Right atrium auricular region (tissue), 2 donors: ENCODE results near the gene FLT4. TPM values are rescaled to one million over a fixed set of nuclear protein-coding genes. Genes with fewer than 3 reads are reported as not detected.

Experiments used
- DNase-seq: peaks from one replicate; pipeline ENCODE4 v3.0.0-alpha.2; 2019; ENCODE audit warnings: low spot score
- H3K27ac ChIP-seq, 2 donors: fragments of 200-600 bp; sonication (generic); 1 replicate in 1 of 2; 2 replicates in 1 of 2; pipeline ENCODE4 v1.5.1; 2016 to 2019
- H3K27me3 ChIP-seq, 2 donors: fragments of 200-600 bp; sonication (generic); one replicate each; pipeline versions ENCODE4 v1.5.1 to v1.6.0; 2017 to 2019
- H3K36me3 ChIP-seq: fragments of 200-600 bp; sonication (generic); one replicate; pipeline ENCODE4 v1.5.1; 2016
- H3K4me1 ChIP-seq, 2 donors: fragments of 200-600 bp; sonication (generic); one replicate each; pipeline versions ENCODE4 v1.5.1 to v1.6.0; 2017 to 2019
- H3K4me3 ChIP-seq, 2 donors: fragments of 200-600 bp; sonication (generic); 1 replicate in 1 of 2; 2 replicates in 1 of 2; pipeline ENCODE4 v1.5.1; 2017 to 2019; ENCODE audit warnings: mild to moderate bottlenecking in 1 of 2, moderate library complexity in 1 of 2
- H3K9me3 ChIP-seq, 2 donors: fragments of 200-600 bp; sonication (generic); one replicate each; pipeline ENCODE4 v1.5.1; 2019
- CTCF ChIP-seq, 2 donors: fragments of 200-600 bp; sonication (generic); IDR thresholded peaks; one replicate each; pipeline ENCODE4 v1.5.1; 2019; ENCODE audit warnings: antibody characterized with exemption in 2 of 2
- total RNA-seq, 2 donors: library from RNA; depleted of rRNA; stranded (reverse); fragments of >200 nt; gene quantifications; one replicate each; pipeline ENCODE4 v1.1.0, GENCODE V29; 2016

Gene FLT4
- total RNA-seq, 2 donors from 2014 or later: 2.0 to 4.2 TPM

GRCh38 chr5:180619563-180619915 lies 29.9 kb downstream of the FLT4 start:
- no peak for TF ChIP-seq CTCF (IDR thresholded peaks at IDR 0.05)
- no peak for DNase-seq
- Histone ChIP-seq H3K4me1 (peaks cover 0 to 6% of the 10 kb centered on the region in 2 donors), H3K4me3 (no peak overlapping the region), H3K27me3 (no peaks in the 10 kb centered on the region), H3K36me3 (no peaks in the 10 kb centered on the region), H3K9me3 (no peaks in the 10 kb centered on the region), H3K27ac (no peak overlapping the region)

GRCh38 chr5:180618829-180619562 lies 30.4 kb downstream of the FLT4 start:
- peaks cover 0 to 5% of the 10 kb centered on the region in 2 donors for H3K4me1 ChIP-seq
- no peak for DNase-seq
- no peak for TF ChIP-seq CTCF (IDR thresholded peaks at IDR 0.05)
- no peak overlapping the region for H3K27ac ChIP-seq
- H3K9me3 ChIP-seq: no peaks in the 10 kb centered on the region
- no peaks in the 10 kb centered on the region for H3K36me3 ChIP-seq
- H3K4me3 ChIP-seq: peak overlapping the region in 1 of 2 donors; percentile 30
- no peaks in the 10 kb centered on the region for H3K27me3 ChIP-seq

- Histone ChIP-seq H3K4me3 (peak overlapping the region in 1 of 2 donors; percentile 30), H3K27me3 (no peaks in the 10 kb centered on the region), H3K27ac (no peak overlapping the region), H3K9me3 (no peaks in the 10 kb centered on the region), H3K36me3 (no peaks in the 10 kb centered on the region), H3K4me1 (peaks cover 0 to 5% of the 10 kb centered on the region in 2 donors)
- TF ChIP-seq CTCF (IDR thresholded peaks at IDR 0.05): no peak
- no peak for DNase-seq
These were observed 30.9 kb downstream of the FLT4 start for GRCh38 chr5:180618487-180618828.

GRCh38 chr5:180613814-180614188 lies 35.6 kb downstream of the FLT4 start:
- Histone ChIP-seq H3K4me1 (peaks cover 0 to 4% of the 10 kb centered on the region in 2 donors), H3K36me3 (no peaks in the 10 kb centered on the region), H3K9me3 (no peaks in the 10 kb centered on the region), H3K4me3 (no peak overlapping the region), H3K27ac (no peak overlapping the region), H3K27me3 (no peaks in the 10 kb centered on the region)
- no peak for DNase-seq
- TF ChIP-seq CTCF (IDR thresholded peaks at IDR 0.05): no peak

GRCh38 chr5:180613188-180613813 lies 36.1 kb downstream of the FLT4 start:
- DNase-seq: no peak
- no peak for TF ChIP-seq CTCF (IDR thresholded peaks at IDR 0.05)
- no peak overlapping the region for H3K4me3 ChIP-seq

More at GRCh38 chr5:180613188-180613813, 36.1 kb downstream of the FLT4 start:
- H3K4me1 ChIP-seq: no peaks in the 10 kb centered on the region
- H3K36me3 ChIP-seq: no peaks in the 10 kb centered on the region
- no peaks in the 10 kb centered on the region for H3K9me3 ChIP-seq
- H3K27me3 ChIP-seq: no peaks in the 10 kb centered on the region
- H3K27ac ChIP-seq: no peak overlapping the region
